HCT116 (cell line): ENCODE measurements around the gene ASXL2. TPM values are rescaled to one million over a fixed set of nuclear protein-coding genes. Genes with fewer than 3 reads are reported as not detected.

Experiments used
- ATAC-seq: fragments of 200-7000 bp; cut with Tn5 transposase; 2 replicates; pipeline ENCODE4 v1.9.1; 2020; ENCODE audit warnings: mild to moderate bottlenecking, moderate library complexity
- BruUV-seq: library from RNA; stranded (reverse); fragments of 400-500 nt; replicated peaks from 2 replicates; lab custom pipeline; 2021; lab: Mats Ljungman, UMichigan
- CTCF ChIA-PET: fragments of 300-600 bp; sonication (Branson Sonifier 250); formaldehyde crosslinking; loops from one replicate; lab custom pipeline; 2021; ENCODE audit warnings: antibody characterized with exemption; lab: Charles Lee
- POLR2A ChIA-PET: fragments of 300-600, 350-600 bp; sonication (Branson Sonifier 250); formaldehyde crosslinking; loops from one replicate; lab custom pipeline; 2021; ENCODE audit warnings: antibody characterized with exemption; lab: Charles Lee
- RAD21 ChIA-PET, 2 experiments: fragments of 300-600 bp; sonication (Branson Sonifier 250); formaldehyde crosslinking; loops; one replicate each; lab custom pipeline; 2023; ENCODE audit warnings: low total read pairs in 2 of 2; ENCODE audit not compliant: uncharacterized antibody in 2 of 2, unreplicated experiment in 2 of 2, low non-redundant PET in 1 of 2; lab: Charles Lee
- DNase-seq: peaks from one replicate; pipeline ENCODE4 v3.0.0-alpha.2; 2010; ENCODE audit warnings: low read depth, low spot score
- H2AFZ ChIP-seq: fragments of 200-600 bp; shearing (Covaris generic), sonication (generic); 2 replicates; pipeline ENCODE4 v1.6.1; 2017; ENCODE audit warnings: low read depth, mixed run types, mixed read lengths, antibody characterized with exemption, low read length; ENCODE audit not compliant: poor library complexity, severe bottlenecking
- H3K27ac ChIP-seq: 2 replicates; pipeline ENCODE4 v1.5.1; 2012; ENCODE audit warnings: low read depth, low read length
- H3K27me3 ChIP-seq: fragments of 200-600 bp; sonication (generic); 2 replicates; pipeline ENCODE4 v1.6.1; 2016; ENCODE audit warnings: mixed run types, low read length, mixed read lengths; ENCODE audit not compliant: insufficient read depth
- H3K36me3 ChIP-seq, 2 experiments: fragments of 200-500 bp in 1 of 2; fragments of 200-600 bp in 1 of 2; sonication (Bioruptor generic) in 1 of 2; sonication (generic) in 1 of 2; 2 replicates each; pipeline versions ENCODE4 v1.5.1 to v1.6.1; 2014 to 2016; ENCODE audit warnings: low read length in 2 of 2, inconsistent platforms in 1 of 2, mixed read lengths in 1 of 2, mixed run types in 1 of 2; ENCODE audit not compliant: insufficient read depth in 2 of 2, control insufficient read depth in 1 of 2
- H3K4me1 ChIP-seq, 2 experiments: fragments of 200-600 bp in 1 of 2; sonication (generic) in 1 of 2; 2 replicates each; pipeline versions ENCODE4 v1.5.1 to v1.6.1; 2012 to 2017; ENCODE audit warnings: low read length in 2 of 2, inconsistent platforms in 1 of 2, mild to moderate bottlenecking in 1 of 2, mixed read lengths in 1 of 2, mixed run types in 1 of 2, moderate library complexity in 1 of 2; ENCODE audit not compliant: insufficient read depth in 2 of 2, control insufficient read depth in 1 of 2
- H3K4me2 ChIP-seq: fragments of 200-600 bp; sonication (generic); 2 replicates; pipeline ENCODE4 v1.6.1; 2017; ENCODE audit warnings: mixed run types, low read length, mixed read lengths
- H3K4me3 ChIP-seq, 2 experiments: fragments of 200-600 bp in 1 of 2; sonication (generic) in 1 of 2; replicated peaks in 1 of 2; 2 replicates each; pipeline ENCODE4 v1.5.1; 2011 to 2016; ENCODE audit warnings: low read length in 2 of 2, control low read depth in 1 of 2, low read depth in 1 of 2, mild to moderate bottlenecking in 1 of 2, mixed read lengths in 1 of 2, mixed run types in 1 of 2
- H3K79me2 ChIP-seq: fragments of 200-600 bp; sonication (generic); 2 replicates; pipeline ENCODE4 v1.6.1; 2017; ENCODE audit warnings: mild to moderate bottlenecking, mixed run types, low read length, moderate library complexity, mixed read lengths; ENCODE audit not compliant: insufficient read depth
- H3K9ac ChIP-seq: fragments of 200-600 bp; sonication (generic); 2 replicates; pipeline ENCODE4 v1.6.1; 2016; ENCODE audit warnings: low read length, mixed read lengths
- H3K9me2 ChIP-seq: fragments of 200-600 bp; sonication (generic), shearing (Covaris generic); 2 replicates; pipeline ENCODE4 v1.6.1; 2017; ENCODE audit warnings: mixed run types, mild to moderate bottlenecking, moderate library complexity; ENCODE audit not compliant: insufficient read depth
- H3K9me3 ChIP-seq, 2 experiments: fragments of 200-500 bp in 1 of 2; fragments of 200-600 bp in 1 of 2; sonication (Bioruptor generic) in 1 of 2; sonication (generic) in 1 of 2; 2 replicates each; pipeline ENCODE4 v1.6.1; 2014 to 2017; ENCODE audit warnings: low read length in 2 of 2, mixed read lengths in 2 of 2, inconsistent platforms in 1 of 2, low read depth in 1 of 2, mild to moderate bottlenecking in 1 of 2, mixed run types in 1 of 2, moderate library complexity in 1 of 2; ENCODE audit not compliant: control insufficient read depth in 1 of 2, insufficient read depth in 1 of 2
- H4K20me1 ChIP-seq: fragments of 200-600 bp; sonication (generic), shearing (Covaris generic); 2 replicates; pipeline ENCODE4 v1.6.1; 2017; ENCODE audit warnings: mixed run types, mild to moderate bottlenecking, moderate library complexity; ENCODE audit not compliant: insufficient read depth
- CBX3 ChIP-seq: IDR thresholded peaks from 2 replicates; pipeline ENCODE4 v1.6.1; 2012; ENCODE audit warnings: low read depth
- CEBPB ChIP-seq: IDR thresholded peaks from 2 replicates; pipeline ENCODE4 v1.6.1; 2012; ENCODE audit warnings: low read depth
- EGR1 ChIP-seq: IDR thresholded peaks from 2 replicates; pipeline ENCODE4 v1.6.1; 2012; ENCODE audit warnings: low read depth
- EZH2 ChIP-seq: fragments of 200-600 bp; sonication (generic); IDR thresholded peaks from 2 replicates; pipeline ENCODE4 v1.6.1; 2017; ENCODE audit warnings: antibody characterized with exemption, mixed run types
- EZH2phosphoT487 ChIP-seq: fragments of 200-600 bp; IDR thresholded peaks from 2 replicates; pipeline ENCODE4 v1.6.1; 2018; ENCODE audit warnings: antibody characterized with exemption, borderline replicate concordance
- JUND ChIP-seq: IDR thresholded peaks from 2 replicates; pipeline ENCODE4 v1.6.1; 2012
- POLR2A ChIP-seq: IDR thresholded peaks from 2 replicates; pipeline ENCODE4 v1.7.0; 2011; ENCODE audit warnings: borderline replicate concordance; ENCODE audit not compliant: insufficient read depth, insufficient read length; ENCODE audit errors: extremely low read depth
- RAD21 ChIP-seq: IDR thresholded peaks from 2 replicates; pipeline ENCODE4 v1.6.1; 2012; ENCODE audit warnings: low read depth, mild to moderate bottlenecking
- SP1 ChIP-seq: IDR thresholded peaks from 2 replicates; pipeline ENCODE4 v1.6.1; 2012; ENCODE audit warnings: low read depth
- SRF ChIP-seq: IDR thresholded peaks from 2 replicates; pipeline ENCODE4 v1.6.1; 2012; ENCODE audit warnings: low read depth
- TCF7L2 ChIP-seq: IDR thresholded peaks from 2 replicates; pipeline ENCODE4 v1.7.0; 2011; ENCODE audit warnings: borderline replicate concordance, inconsistent platforms; ENCODE audit not compliant: insufficient read depth, insufficient read length; ENCODE audit errors: extremely low read depth
- YY1 ChIP-seq: IDR thresholded peaks from 2 replicates; pipeline ENCODE4 v1.6.1; 2011; ENCODE audit warnings: low read length, low read depth, moderate library complexity, mild to moderate bottlenecking; ENCODE audit not compliant: insufficient replicate concordance; ENCODE audit errors: extremely low read depth
- ZFX ChIP-seq: fragments of 450-650 bp; IDR thresholded peaks from 2 replicates; pipeline ENCODE4 v1.6.1; 2017
- ZNF274 ChIP-seq: fragments of 200-500 bp; sonication (Bioruptor generic); IDR thresholded peaks from 2 replicates; pipeline ENCODE4 v1.6.1; 2014; ENCODE audit warnings: mild to moderate bottlenecking, low read depth, low read length, inconsistent platforms
- intact Hi-C: fragments of 100-400 bp; cut with micrococcal nuclease; formaldehyde crosslinking; loops from 2 replicates; pipeline ENCODE4 v1.10.0; 2022
- total RNA-seq: library from RNA; stranded (reverse); gene quantifications from one replicate; pipeline ENCODE4 v1.2.1, GENCODE V29; 2021; ENCODE audit not compliant: unreplicated experiment
- TF ChIP-seq, protein P1 (sequence below): IDR thresholded peaks from 2 replicates; pipeline ENCODE4 v1.6.1; 2012
- TF ChIP-seq, protein P2 (sequence below): IDR thresholded peaks from 2 replicates; pipeline ENCODE4 v1.6.1; 2012; ENCODE audit warnings: low read depth
- TF ChIP-seq, protein P3 (sequence below): IDR thresholded peaks from 2 replicates; pipeline ENCODE4 v1.6.1; 2012
- TF ChIP-seq, protein P4 (sequence below): IDR thresholded peaks from 2 replicates; pipeline ENCODE4 v1.6.1; 2011; ENCODE audit warnings: mild to moderate bottlenecking, low read length, moderate library complexity; ENCODE audit not compliant: insufficient replicate concordance; ENCODE audit errors: extremely low read depth
- TF ChIP-seq, protein P5 (sequence below), 3 experiments: fragments of 200-600 bp in 1 of 3; sonication (generic) in 1 of 3; IDR thresholded peaks in 2 of 3; conservative IDR thresholded peaks in 1 of 3; 2 replicates each; pipeline ENCODE4 v1.5.1; 2012 to 2017; ENCODE audit warnings: low read depth in 2 of 3, low read length in 2 of 3, antibody characterized with exemption in 1 of 3, borderline replicate concordance in 1 of 3, control low read depth in 1 of 3, mild to moderate bottlenecking in 1 of 3, mixed read lengths in 1 of 3, mixed run types in 1 of 3, moderate library complexity in 1 of 3; ENCODE audit not compliant: insufficient read depth in 1 of 3

The ASXL2 gene
- total RNA-seq, 1 experiment from 2014 or later: 29.2 TPM

DNA sequence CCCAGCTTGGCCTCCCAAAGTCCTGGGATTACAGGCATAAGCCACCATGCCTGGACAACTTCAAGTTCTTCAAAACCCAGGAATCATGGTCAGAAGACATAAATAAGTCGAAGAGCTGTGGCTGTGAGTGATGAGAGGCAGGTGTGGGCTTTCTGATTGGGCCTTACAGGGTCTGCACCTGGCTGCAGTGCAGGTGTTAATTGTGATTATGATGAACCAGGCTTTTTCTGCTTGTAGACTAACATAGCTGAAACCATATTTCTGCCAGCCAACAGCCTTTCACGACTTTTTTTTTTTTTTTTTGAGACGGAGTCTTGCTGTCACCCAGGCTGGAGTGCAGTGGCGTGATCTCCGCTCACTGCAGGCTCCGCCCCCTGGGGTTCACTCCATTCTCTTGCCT is 190.1 kb downstream of the ASXL2 start:
- TF ChIP-seq EZH2 (no peak), RAD21 (no peak), CEBPB (no peak), CBX3 (no peak), POLR2A (no peak), SP1 (no peak), EZH2phosphoT487 (no peak), JUND (no peak), SRF (no peak), ZNF274 (no peak), YY1 (no peak), ZFX (no peak), TCF7L2 (no peak), EGR1 (no peak)
- TF ChIP-seq, protein P1, sequence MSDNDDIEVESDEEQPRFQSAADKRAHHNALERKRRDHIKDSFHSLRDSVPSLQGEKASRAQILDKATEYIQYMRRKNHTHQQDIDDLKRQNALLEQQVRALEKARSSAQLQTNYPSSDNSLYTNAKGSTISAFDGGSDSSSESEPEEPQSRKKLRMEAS: no peak
- TF ChIP-seq, protein P2, sequence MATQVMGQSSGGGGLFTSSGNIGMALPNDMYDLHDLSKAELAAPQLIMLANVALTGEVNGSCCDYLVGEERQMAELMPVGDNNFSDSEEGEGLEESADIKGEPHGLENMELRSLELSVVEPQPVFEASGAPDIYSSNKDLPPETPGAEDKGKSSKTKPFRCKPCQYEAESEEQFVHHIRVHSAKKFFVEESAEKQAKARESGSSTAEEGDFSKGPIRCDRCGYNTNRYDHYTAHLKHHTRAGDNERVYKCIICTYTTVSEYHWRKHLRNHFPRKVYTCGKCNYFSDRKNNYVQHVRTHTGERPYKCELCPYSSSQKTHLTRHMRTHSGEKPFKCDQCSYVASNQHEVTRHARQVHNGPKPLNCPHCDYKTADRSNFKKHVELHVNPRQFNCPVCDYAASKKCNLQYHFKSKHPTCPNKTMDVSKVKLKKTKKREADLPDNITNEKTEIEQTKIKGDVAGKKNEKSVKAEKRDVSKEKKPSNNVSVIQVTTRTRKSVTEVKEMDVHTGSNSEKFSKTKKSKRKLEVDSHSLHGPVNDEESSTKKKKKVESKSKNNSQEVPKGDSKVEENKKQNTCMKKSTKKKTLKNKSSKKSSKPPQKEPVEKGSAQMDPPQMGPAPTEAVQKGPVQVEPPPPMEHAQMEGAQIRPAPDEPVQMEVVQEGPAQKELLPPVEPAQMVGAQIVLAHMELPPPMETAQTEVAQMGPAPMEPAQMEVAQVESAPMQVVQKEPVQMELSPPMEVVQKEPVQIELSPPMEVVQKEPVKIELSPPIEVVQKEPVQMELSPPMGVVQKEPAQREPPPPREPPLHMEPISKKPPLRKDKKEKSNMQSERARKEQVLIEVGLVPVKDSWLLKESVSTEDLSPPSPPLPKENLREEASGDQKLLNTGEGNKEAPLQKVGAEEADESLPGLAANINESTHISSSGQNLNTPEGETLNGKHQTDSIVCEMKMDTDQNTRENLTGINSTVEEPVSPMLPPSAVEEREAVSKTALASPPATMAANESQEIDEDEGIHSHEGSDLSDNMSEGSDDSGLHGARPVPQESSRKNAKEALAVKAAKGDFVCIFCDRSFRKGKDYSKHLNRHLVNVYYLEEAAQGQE: no peak
- TF ChIP-seq, protein P3, sequence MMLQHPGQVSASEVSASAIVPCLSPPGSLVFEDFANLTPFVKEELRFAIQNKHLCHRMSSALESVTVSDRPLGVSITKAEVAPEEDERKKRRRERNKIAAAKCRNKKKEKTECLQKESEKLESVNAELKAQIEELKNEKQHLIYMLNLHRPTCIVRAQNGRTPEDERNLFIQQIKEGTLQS: no peak
- TF ChIP-seq, protein P4, sequence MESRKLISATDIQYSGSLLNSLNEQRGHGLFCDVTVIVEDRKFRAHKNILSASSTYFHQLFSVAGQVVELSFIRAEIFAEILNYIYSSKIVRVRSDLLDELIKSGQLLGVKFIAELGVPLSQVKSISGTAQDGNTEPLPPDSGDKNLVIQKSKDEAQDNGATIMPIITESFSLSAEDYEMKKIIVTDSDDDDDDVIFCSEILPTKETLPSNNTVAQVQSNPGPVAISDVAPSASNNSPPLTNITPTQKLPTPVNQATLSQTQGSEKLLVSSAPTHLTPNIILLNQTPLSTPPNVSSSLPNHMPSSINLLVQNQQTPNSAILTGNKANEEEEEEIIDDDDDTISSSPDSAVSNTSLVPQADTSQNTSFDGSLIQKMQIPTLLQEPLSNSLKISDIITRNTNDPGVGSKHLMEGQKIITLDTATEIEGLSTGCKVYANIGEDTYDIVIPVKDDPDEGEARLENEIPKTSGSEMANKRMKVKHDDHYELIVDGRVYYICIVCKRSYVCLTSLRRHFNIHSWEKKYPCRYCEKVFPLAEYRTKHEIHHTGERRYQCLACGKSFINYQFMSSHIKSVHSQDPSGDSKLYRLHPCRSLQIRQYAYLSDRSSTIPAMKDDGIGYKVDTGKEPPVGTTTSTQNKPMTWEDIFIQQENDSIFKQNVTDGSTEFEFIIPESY: no peak
- TF ChIP-seq, protein P5, sequence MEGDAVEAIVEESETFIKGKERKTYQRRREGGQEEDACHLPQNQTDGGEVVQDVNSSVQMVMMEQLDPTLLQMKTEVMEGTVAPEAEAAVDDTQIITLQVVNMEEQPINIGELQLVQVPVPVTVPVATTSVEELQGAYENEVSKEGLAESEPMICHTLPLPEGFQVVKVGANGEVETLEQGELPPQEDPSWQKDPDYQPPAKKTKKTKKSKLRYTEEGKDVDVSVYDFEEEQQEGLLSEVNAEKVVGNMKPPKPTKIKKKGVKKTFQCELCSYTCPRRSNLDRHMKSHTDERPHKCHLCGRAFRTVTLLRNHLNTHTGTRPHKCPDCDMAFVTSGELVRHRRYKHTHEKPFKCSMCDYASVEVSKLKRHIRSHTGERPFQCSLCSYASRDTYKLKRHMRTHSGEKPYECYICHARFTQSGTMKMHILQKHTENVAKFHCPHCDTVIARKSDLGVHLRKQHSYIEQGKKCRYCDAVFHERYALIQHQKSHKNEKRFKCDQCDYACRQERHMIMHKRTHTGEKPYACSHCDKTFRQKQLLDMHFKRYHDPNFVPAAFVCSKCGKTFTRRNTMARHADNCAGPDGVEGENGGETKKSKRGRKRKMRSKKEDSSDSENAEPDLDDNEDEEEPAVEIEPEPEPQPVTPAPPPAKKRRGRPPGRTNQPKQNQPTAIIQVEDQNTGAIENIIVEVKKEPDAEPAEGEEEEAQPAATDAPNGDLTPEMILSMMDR (IDR thresholded peaks at IDR 0.05 in 2 of 3, conservative IDR thresholded peaks at IDR 0.05 in 1 of 3; ENCODE audit: borderline replicate concordance in 1 of 3, insufficient read depth in 1 of 3, low read depth in 2 of 3, low read length in 2 of 3): no peak
- H2AFZ ChIP-seq: no peak overlapping the region
- H3K36me3 ChIP-seq: no peaks in the 10 kb centered on the region
- intact Hi-C loops: no loop called here
- ChIA-PET RAD21 (no interaction called here), CTCF (interaction anchor here (2.0 kb wide), 1 partner anchor 12 kb away, joined by 8 read pairs; no protein-coding TSS in a partner anchor), POLR2A (no interaction called here)
- H3K9me3 ChIP-seq: no peaks in the 10 kb centered on the region
- H3K4me3 ChIP-seq: no peak overlapping the region
- H3K9me2 ChIP-seq: no peaks in the 10 kb centered on the region
- no peak for DNase-seq
- no TSS peak for BruUV-seq
- H3K79me2 ChIP-seq: no peaks in the 10 kb centered on the region
- H3K4me1 ChIP-seq: peaks cover 2 to 7% of the 10 kb centered on the region in 2 experiments; a peak in 3 of 4 replicates
- no peak overlapping the region for H3K27ac ChIP-seq
- ATAC-seq: no peak
- H3K4me2 ChIP-seq: no peak overlapping the region
- no peak overlapping the region for H3K9ac ChIP-seq
- no peaks in the 10 kb centered on the region for H3K27me3 ChIP-seq
- H4K20me1 ChIP-seq: no peaks in the 10 kb centered on the region
